GM21390 (cell line): Measurements from ENCODE around the gene SMIM45.

Experiments
- ATAC-seq: cut with Tn5 transposase; IDR thresholded peaks from one replicate; pipeline ENCODE4 v1.9.1; 2021; ENCODE audit not compliant: unreplicated experiment

Gene SMIM45

DNA sequence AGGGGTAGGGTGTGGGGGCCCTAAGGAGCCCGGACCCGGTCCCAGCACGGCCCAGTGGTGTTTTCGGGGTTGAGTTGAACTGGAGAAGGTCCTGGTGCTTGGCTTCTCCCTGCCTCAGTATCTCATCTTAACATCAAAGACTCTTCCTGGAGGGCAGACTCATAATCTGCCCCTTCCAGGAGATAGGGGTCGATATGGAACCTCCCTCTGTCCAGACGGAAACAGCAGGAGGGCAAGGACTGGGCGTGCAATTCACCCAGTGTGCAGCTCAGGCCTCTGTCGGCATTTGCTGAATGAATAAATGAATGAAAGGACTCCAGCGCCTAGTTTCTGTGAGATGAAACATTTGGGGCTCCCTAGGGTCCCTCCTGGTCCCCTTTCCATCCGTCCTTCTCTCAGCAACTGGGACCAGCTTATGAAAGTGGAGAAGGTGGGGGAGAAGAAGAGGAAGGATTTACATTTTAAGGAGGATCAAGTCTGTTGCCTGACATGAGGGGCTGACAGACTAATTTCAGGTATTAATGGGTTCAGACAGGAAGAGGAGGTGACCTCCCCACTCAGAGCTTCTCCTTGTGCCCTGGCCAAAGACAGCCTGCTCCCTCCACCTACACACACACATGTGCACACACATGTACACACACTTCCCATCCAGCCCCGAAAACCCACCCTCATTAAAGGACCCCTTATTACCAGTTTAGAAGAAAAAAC lies 36.0 kb upstream of the SMIM45 start:
- ATAC-seq = no peak

DNA sequence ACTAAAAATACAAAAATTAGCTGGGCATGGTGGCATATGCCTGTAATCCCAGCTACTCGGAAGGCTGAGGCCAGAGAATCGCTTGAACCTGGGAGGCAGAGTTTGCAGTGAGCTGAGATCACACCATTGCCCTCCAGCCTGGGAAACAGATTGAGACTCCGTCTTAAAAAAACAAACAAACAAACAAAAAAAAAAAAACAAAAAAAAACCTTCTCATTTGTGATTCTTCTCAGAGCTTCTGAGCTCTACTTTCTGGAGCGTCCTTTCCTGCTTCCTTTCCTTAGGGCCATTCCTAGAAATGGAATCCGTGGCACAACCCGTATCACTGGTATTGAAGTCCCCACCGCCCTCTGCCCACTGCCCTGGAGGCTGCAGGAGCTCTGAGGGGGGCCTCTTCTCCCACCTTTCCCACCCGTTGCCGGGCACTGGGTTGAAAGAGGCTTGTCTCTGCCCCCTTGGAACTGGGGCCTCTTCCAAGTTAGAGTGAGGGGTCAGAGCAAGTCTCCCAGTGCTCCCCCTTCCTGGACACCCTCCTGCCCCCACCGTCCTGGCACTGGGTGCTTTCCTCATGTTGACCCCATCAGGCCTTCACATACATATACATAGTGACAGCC lies 35.1 kb upstream of the SMIM45 start:
- no peak for ATAC-seq

DNA sequence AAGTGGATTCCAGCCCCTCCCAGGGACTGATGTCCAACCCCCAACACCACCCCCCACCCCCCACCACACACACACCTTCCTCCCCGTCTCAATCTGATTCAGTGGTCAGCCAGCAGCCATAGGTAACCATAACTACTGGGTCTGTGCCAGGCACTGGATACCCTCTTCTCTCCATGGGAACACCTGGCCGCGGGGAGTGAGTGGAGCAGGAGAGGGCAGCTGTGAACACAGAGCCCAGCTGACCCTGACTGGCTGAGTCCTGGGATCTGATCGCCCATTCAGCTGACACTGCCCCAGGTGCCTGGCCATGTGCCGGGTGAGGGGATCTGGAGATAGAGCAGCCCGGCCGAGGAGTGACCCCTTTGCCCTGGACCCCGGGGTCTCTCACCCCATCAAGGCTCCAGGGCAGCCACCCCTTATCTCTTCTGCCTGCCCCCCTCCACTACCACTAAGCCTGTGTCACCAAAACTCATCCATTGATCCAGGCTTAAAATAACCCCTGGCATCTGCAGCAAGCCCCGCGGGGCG lies 34.5 kb upstream of the SMIM45 start:
- no peak for ATAC-seq

DNA sequence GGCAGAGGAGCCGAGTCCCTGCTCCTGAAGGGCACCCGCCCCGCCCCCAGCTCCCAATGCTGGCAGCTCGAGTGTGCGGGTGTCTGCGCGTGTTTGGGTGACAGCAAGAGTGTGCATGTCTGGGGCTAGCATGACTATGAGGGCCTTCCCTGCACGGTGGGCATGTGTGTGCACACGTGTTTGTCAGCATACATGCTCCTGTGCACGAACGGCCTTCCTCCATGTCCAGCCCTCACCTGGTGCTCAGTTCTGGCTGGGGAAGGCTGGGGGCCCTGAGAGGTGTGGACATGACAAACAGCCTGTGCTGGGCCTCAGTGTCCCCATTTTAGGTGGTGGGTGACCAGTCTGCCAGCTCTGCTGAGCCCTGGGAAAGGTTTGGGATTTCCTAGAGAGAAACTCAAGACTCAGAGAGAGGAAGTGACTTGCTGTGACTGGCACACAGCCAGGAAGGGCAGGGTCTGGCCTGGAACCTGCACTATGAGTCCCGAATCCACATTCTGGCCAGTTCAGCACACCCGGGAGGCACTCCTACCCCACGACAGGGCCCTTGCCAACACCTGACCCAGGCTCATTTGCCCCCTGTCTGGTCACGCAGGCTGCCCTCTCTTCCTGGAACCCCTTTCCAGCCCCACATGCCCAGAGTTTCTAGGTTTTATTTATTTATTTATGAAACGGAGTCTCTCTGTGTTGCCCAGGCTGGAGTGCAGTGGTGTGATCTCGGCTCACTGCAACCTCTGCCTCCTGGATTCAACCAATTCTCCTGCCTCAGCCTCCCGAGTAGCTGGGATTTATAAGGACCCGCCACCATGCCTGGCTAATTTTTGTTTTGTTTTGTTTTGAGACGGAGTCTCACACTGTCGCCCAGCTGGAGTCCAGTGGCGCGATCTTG lies 33.8 kb upstream of the SMIM45 start:
- ATAC-seq = no peak

DNA sequence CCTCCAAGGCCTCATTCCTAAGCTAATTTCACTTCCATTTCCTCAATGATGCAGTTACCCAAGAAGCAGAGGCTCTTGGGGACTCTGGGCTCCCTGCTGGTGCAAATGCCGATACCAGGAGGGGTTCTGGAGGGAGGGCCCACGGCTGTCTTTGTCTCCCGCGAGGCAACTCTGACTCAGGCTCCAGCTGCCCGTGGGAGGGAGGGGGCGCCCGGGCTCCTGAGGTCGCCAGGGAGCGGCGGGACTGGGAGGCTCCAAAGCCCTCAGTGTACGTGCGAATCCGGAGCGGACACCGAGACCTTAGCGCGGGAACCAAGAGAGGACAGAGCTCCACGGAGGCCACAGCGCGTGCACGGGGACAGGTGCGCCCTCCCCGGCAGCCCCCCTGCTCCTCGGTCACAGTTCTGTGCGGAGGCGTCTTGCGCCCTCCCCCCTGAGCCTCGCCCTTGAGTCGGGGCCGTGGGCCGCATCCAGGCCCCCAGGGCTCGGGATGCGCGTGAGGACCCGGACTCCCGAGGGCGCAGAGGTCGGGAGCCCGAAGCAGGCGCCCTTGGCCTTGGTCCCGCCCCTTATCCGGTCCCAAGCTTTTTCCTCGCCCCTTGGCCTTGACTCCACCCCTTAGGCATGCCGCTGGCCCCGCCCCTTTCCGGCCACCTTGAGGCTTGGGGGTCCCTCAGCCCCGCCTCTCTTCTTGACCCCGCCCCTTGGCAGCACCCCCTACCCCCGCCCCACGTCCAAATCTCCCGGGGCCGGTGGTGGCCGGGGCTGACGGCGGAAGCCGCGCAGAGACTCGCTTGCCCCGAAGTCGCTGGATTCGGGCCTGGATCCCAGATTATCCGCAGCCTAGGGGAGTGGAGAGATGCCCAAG lies 32.4 kb upstream of the SMIM45 start:
- ATAC-seq = peak; percentile 41

DNA sequence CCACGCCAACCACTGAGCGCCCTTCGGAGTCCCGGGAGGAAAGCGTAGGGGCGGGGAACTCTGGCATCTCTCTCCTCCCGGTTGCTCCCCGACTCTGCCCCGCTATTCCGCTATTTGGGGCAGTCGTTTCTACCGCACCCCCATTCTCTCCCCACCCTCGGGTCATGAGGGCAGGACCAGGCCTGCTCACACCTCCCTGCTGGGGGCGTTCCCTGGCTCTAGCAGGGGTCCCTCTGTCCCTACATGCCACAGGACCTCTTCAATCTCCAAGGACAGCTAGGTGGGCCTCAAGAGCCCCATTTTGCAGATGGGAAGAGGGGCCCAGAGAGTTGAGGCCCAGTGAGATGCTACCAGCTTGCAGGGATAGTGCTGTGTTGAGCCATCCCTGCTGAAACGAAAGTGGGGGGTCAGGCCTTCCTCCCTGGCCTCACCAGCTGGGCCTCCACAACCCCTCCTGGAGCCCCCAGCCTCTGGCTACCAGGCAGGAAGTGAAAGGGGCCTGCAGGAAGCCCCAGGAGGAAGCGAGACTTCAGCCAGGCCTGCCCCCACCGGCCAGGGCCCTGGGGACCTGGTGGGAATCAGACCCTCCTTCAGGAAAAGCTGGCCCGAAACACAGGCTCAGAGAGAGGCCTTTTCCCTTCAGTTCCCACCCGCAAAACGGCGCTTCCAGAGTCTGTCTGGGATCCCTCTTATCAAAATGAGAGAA lies 31.5 kb upstream of the SMIM45 start:
- peak; percentile 16 for ATAC-seq

DNA sequence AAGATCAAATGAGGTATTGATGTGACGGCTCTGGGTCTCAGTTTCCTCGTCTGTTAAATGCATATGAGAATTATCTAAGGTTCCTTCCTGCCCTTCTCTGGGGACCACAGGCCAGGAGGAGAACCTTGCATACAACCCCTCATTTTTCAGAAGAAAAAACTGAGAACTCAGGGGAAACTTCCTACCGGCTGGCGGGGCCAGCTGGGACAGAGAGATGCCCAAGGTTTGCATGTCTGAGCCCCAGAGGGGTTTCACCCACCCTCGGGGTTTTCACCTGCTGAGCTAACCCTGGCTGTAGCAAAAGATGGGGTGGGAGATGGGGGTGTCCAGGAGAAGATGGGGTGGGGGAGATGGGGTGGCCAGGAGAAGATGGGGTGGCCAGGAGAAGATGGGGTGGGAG lies 29.6 kb upstream of the SMIM45 start:
- ATAC-seq = no peak

DNA sequence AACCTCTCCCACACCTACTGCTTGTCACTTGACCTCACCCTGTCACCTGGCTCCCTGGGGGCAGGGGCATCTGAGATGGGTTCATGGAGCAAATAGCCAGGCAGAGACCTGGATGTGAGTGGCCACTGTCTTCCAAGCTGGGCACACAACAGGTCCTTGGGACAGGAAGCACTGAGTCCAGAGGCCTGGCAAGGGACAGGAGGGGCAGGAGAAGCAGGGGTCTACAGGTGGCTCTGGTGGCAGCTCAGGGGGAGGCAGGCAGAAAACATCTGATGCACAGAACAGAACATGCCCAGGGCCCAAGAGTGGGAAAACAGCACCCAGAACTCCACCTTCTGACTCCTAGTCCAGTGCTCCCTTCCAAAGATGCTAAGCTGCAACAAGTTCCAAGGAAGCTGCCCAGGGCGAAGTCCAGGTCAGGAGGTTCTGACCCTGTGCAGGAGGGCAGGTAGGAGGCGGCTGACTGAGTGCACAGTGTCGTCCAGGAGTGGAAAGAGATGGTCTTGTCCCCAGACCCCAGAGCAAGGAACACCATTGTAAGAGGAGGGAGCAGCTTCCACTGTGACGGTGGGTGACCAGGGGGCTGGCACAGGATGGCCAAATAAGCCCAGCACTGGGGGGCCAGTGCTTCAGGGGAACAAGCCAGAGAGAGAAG lies 28.9 kb upstream of the SMIM45 start:
- no peak for ATAC-seq

DNA sequence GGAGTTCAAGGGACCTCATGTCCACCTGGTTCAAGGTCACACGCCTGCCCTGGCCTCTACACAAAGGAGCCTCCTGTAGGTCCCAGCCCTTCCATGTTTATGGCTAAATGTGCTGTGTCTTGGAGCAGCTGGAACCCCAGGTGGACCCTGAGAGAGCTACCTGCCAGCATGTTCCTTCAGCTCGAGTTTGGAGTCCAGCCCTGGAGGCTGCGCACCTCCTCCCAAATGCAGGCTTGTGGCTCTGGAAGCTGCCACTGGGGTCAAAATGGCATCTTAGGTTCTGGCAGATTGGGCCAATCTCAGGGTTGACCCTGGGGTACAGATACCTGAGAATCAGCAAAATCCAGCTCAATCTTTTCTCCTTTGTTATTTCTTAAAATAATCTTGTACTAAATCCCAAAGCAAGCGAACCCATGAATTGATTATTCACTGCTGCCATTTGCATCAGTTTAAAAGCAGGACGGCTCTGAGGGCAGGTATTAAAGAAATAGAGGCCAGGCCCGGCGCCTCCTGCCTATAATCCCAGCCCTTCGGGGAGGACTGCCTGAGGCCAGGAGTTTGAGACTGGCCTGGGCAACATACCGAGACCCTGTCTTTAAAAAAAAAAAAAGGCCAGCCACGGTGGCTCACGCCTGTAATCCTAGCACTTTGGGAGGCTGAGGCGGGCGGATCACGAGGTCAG lies 28.2 kb upstream of the SMIM45 start:
- no peak for ATAC-seq

DNA sequence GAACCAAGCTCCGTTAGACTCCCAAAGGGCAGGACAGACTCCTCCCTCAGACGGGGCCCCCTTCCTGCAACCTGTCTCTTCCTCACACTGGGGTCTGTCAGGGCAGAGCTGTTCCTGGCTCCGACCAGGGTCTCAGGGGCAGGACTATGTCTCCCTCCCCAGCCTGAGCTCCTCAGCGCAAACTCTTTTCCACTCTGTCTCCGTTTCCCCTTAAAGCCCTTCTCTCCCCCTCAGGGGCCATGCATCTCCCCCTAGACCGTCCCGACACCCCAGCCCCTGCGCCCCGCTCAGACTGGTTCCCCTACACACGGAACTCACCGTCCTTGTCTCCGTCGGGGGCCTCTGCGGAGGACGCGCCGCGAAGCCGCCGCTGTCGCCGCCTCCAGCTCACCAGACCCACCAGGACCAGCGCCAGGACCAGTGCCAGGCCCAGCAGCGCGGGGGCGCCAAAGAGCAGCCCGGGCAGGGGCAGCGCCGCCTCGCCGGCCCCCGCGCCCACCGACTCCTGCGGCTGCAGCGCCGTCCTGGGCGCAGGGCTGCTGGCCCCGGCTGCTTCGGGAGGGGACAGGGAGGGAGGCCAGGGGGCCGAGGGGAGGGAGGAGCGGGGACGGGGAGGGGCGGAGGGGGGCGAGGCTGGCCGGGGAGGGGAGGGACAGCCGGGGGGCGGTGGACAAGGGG lies 26.0 kb upstream of the SMIM45 start:
- no peak for ATAC-seq

DNA sequence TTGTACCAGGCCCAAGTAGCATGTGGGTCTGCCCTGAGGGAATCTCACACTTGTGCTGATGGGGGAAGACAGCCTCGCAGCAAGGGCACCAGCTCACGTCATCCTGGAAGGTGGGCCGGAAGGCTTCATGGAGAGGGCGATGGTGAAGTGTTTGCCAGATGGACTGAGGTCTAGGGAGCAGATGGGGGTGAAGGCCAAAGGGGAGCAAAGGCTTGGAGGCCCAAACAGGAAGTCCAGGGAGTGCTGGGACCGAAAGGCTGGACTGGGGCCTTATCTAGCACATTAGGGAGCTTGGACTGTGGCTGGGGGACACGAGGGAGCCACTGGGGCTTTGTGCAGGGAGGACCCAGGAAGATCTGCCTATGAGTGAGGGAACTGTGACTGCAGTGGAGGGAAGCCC lies 24.1 kb upstream of the SMIM45 start:
- ATAC-seq = no peak

DNA sequence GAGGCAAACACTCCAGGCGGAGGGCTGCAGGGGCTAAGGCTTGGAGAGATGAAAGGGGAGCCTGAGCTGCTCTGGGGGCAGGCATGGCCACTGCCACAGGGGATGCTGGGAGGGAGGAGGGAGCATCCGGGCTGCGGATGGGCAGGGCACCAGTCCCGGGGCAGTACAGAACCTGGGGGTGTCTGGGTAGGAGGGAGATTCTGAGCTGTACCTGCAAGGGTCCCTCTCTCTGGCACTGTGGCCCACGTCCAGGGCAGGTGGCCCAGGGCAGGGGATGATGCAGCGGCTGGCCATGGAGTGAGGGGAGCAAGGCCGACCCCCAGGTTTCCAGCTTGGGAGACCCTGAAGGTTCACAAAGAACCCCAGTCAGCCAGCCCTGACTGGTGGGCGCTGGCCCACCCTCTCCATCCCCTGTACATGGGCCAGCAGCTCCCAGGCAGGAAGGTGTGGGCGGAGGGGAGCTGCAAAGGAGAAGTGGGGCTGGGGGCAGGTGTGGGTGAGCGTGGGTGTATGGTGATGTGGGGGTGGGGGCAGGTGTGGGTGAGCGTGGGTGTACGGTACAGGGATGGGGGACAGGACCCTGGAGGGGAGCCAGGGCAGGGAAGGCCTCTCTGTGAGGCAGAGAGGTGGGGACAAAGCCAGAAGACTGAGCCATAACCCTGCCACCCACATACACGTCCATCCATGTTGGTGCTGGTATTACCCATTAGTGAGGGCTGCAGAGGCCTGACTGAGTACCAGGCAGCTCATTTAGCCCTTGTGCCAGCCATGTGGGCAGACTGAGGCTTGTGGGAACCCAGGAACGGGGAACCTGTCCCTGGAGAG lies 23.1 kb upstream of the SMIM45 start:
- ATAC-seq = no peak

DNA sequence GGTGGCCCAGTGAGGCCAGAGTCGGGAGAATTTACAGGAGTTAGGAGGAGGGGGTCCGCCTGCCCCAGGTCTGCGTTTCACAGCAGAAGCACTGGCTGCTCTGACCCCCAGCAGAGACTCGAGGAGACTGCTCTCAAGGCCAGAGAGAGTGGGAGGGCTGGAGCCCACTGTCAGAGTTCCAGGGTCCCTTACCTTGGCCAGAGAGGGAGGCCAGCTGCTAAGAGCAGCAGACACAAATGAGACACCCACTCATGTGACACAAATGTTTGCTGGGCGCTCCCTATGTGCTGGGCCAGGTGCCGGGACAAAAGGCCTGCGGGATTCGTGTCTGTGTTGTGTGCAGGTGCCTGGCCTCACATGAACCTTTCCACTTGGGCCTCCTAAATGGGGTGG lies 22.5 kb upstream of the SMIM45 start:
- no peak for ATAC-seq

DNA sequence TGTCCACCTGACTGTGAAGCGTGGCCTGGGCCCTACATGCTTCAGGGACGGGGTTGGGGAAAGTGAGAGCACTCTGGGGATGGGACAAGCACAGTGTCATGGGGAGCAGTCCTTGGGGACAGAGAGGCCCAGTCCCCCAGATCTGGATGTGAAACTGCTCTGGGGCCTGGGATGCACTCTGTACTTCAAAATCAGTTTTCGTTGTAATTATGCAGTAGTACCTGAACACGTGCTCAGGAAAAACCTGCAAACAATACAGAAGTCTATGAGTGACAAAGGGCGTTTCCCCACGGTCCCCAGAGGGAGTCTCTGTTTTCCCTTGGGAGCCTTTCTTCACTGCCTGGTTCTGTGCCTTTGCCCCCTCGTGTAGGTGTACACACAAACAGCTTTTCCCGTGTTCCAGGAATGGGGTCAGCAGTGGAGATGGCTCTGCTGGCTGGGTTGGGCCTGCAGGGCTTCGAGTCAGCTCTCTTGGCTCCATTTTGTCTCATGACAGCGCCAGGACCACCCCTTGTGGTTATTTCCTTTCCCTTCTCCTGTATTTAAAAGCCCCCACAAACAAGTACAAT lies 20.2 kb upstream of the SMIM45 start:
- no peak for ATAC-seq

DNA sequence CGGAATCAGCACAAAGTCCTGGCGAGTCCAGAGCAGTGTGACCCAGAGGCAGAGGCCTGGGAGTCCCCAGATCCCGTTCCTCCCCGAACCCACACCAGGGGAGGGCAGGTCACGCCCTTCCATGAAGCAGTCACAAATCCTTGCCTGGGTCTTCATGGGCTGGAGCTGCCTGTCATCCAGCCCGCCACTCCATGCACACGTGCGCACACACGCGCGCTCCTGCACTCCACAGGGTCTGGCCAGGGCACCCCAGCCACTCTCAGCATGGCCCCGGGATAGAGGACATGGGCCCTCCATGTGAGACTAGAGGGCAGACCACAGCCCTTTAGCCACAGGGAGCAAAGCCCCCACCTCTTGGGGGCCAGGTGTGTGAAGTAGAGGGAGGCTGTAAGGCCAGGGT lies 19.6 kb upstream of the SMIM45 start:
- no peak for ATAC-seq

DNA sequence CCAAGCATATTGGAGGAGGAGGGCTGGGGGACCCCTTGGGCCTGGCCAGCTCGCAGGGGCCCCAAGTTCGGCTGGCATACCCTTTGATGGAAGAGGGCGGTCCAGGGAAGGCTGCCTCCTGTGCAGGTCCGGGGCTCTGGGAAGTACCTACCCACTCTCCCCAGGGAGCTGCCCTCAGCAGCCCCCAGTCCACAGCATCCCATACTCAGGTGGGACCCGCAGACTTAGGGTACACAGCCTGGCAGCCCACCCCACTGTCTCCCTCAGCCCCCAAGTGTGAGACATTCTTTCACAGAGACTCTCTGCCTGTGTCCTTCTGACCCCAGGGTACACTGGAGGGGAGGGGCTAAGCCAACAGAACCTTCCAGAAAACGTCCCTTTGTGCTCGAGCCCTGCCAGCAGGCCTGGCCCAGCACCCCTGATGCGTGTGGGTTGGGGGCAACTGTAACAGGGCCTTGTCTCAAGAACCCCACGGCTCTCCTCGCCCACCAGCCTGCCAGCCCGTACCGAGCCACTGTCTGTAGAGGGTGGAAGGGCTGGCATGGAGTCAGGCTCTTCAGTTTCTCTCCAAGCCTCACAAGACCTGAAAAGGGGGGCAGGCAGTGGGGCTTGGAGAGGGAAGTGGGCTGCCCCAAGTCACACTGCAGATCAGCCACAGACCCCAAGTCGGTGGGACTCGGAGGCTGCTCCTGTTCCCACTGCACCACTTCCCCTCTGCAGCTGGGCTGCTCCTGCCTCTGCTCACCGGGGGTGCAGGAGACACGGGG lies 18.4 kb upstream of the SMIM45 start:
- no peak for ATAC-seq
